WTC11 (cell line): ENCODE measurements around the gene PAF1. TPM values are rescaled to one million over a fixed set of nuclear protein-coding genes. Genes with fewer than 3 reads are reported as not detected.

Experiments
- ATAC-seq: fragments of 200-7000 bp; cut with Tn5 transposase; 2 replicates; pipeline ENCODE4 v1.10.0; 2021; ENCODE audit warnings: mild to moderate bottlenecking, moderate library complexity
- CTCF ChIA-PET: fragments of 300-600 bp; sonication (Branson Sonifier 250); formaldehyde crosslinking; loops from one replicate; lab custom pipeline; 2021; ENCODE audit warnings: antibody characterized with exemption; lab: Charles Lee
- POLR2A ChIA-PET: fragments of 350-600 bp; sonication (Branson Sonifier 250); formaldehyde crosslinking; loops from one replicate; lab custom pipeline; 2021; ENCODE audit warnings: antibody characterized with exemption; lab: Charles Lee
- DNase-seq: peaks from one replicate; pipeline ENCODE4 v3.0.0; 2021; ENCODE audit warnings: low spot score
- H3K27ac Mint-ChIP-seq: 2 replicates; pipeline ENCODE4 v1.8.0; 2021; ENCODE audit warnings: mixed read lengths
- H3K27me3 Mint-ChIP-seq: 2 replicates; pipeline ENCODE4 v1.8.0; 2021; ENCODE audit warnings: low read depth, mild to moderate bottlenecking, moderate library complexity, mixed read lengths
- H3K36me3 Mint-ChIP-seq: 2 replicates; pipeline ENCODE4 v1.8.0; 2021; ENCODE audit warnings: mixed read lengths
- H3K4me1 Mint-ChIP-seq: 2 replicates; pipeline ENCODE4 v1.8.0; 2022; ENCODE audit warnings: mixed read lengths
- H3K4me3 Mint-ChIP-seq: 2 replicates; pipeline ENCODE4 v1.8.0; 2021; ENCODE audit warnings: mild to moderate bottlenecking, moderate library complexity, mixed read lengths
- H3K9me3 Mint-ChIP-seq: 2 replicates; pipeline ENCODE4 v1.8.0; 2021; ENCODE audit warnings: mixed read lengths
- ATF2 ChIP-seq: sonication (generic); formaldehyde crosslinking; IDR thresholded peaks from 2 replicates; pipeline ENCODE4 v1.8.1; 2022; ENCODE audit warnings: low read depth, missing genetic modification reagents, borderline replicate concordance
- CREM ChIP-seq: sonication (generic); formaldehyde crosslinking; IDR thresholded peaks from 2 replicates; pipeline ENCODE4 v1.8.1; 2022; ENCODE audit warnings: mild to moderate bottlenecking, missing genetic modification reagents, moderate library complexity
- E2F4 ChIP-seq: sonication (generic); formaldehyde crosslinking; IDR thresholded peaks from 2 replicates; pipeline ENCODE4 v1.8.1; 2022; ENCODE audit warnings: low read depth, mild to moderate bottlenecking, moderate library complexity, missing genetic modification reagents, borderline replicate concordance
- ELF4 ChIP-seq: sonication (generic); formaldehyde crosslinking; IDR thresholded peaks from 2 replicates; pipeline ENCODE4 v1.8.1; 2022; ENCODE audit warnings: low read depth, mild to moderate bottlenecking, moderate library complexity, missing genetic modification reagents
- EMX1 ChIP-seq: fragments of 250-450 bp; sonication (Bioruptor Pico); IDR thresholded peaks from 2 replicates; pipeline ENCODE4 v1.8.0; 2021; ENCODE audit warnings: mild to moderate bottlenecking
- FOXJ3 ChIP-seq: sonication (generic); formaldehyde crosslinking; IDR thresholded peaks from 2 replicates; pipeline ENCODE4 v1.9.0; 2021; ENCODE audit warnings: missing genetic modification reagents, mild to moderate bottlenecking, borderline replicate concordance
- IRF1 ChIP-seq: sonication (generic); formaldehyde crosslinking; IDR thresholded peaks from 2 replicates; pipeline ENCODE4 v1.8.0; 2023; ENCODE audit warnings: missing genetic modification reagents
- IRF2 ChIP-seq: sonication (generic); formaldehyde crosslinking; IDR thresholded peaks from 2 replicates; pipeline ENCODE4 v1.8.0; 2022; ENCODE audit warnings: low read depth, missing genetic modification reagents, borderline replicate concordance
- KAT7 ChIP-seq: sonication (generic); formaldehyde crosslinking; IDR thresholded peaks from 2 replicates; pipeline ENCODE4 v1.8.1; 2023; ENCODE audit warnings: missing genetic modification reagents, mild to moderate bottlenecking, borderline replicate concordance
- NFE2L1 ChIP-seq: sonication (generic); formaldehyde crosslinking; IDR thresholded peaks from 2 replicates; pipeline ENCODE4 v1.8.1; 2023; ENCODE audit warnings: missing genetic modification reagents
- NFYB ChIP-seq: sonication (generic); formaldehyde crosslinking; conservative IDR thresholded peaks from 2 replicates; pipeline ENCODE4 v1.8.0; 2022; ENCODE audit warnings: low read depth, missing genetic modification reagents
- RORB ChIP-seq: fragments of 250-450 bp; sonication (Bioruptor Pico); IDR thresholded peaks from 2 replicates; pipeline ENCODE4 v1.9.0; 2021; ENCODE audit warnings: mild to moderate bottlenecking
- SP1 ChIP-seq: sonication (generic); formaldehyde crosslinking; conservative IDR thresholded peaks from 2 replicates; pipeline ENCODE4 v1.8.1; 2022; ENCODE audit warnings: missing genetic modification reagents
- TCF7 ChIP-seq: sonication (generic); formaldehyde crosslinking; IDR thresholded peaks from 2 replicates; pipeline ENCODE4 v1.8.0; 2022; ENCODE audit warnings: mild to moderate bottlenecking, low read depth, missing genetic modification reagents, moderate library complexity
- ZNF671 ChIP-seq: fragments of 250-450 bp; sonication (Bioruptor Pico); IDR thresholded peaks from 2 replicates; pipeline ENCODE4 v1.8.0; 2021; ENCODE audit warnings: mild to moderate bottlenecking
- total RNA-seq: library from RNA; stranded (reverse); gene quantifications from 3 replicates; pipeline ENCODE4 v1.2.3, GENCODE V29; 2021
- TF ChIP-seq, protein P1 (sequence below): sonication (generic); formaldehyde crosslinking; IDR thresholded peaks from 2 replicates; pipeline ENCODE4 v1.8.0; 2022; ENCODE audit warnings: mild to moderate bottlenecking, missing genetic modification reagents
- TF ChIP-seq, protein P2 (sequence below): fragments of 250-450 bp; sonication (Bioruptor Pico); conservative IDR thresholded peaks from 2 replicates; pipeline ENCODE4 v1.9.0; 2021; ENCODE audit warnings: mild to moderate bottlenecking
- TF ChIP-seq, protein P3 (sequence below): fragments of 250-450 bp; sonication (Bioruptor Pico); IDR thresholded peaks from 2 replicates; pipeline ENCODE4 v2.1.2; 2022; ENCODE audit warnings: mild to moderate bottlenecking, moderate library complexity
- TF ChIP-seq, protein P4 (sequence below): fragments of 250-450 bp; sonication (Bioruptor Pico); IDR thresholded peaks from 2 replicates; pipeline ENCODE4 v1.9.0; 2021; ENCODE audit warnings: mild to moderate bottlenecking, borderline replicate concordance

PAF1 gene
- total RNA-seq, 1 experiment from 2014 or later: 27.8 TPM

DNA sequence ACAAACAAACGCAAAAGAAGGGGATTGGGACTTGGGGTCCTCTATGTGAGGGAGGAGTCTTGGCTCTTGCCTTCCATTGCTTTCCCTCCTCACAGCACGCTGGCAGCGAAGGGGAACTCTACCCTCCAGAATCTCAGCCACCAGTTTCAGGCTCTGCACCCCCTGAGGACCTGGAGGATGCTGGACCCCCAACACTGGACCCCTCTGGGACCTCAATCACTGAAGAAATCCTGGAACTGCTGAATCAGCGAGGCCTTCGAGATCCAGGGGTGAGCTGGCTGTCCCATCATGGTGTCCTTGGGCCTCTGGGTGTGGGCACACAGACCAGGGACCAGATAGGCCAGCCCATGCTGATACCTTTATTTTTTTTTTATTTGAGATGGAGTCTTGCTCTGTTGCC lies 31.1 kb upstream of the PAF1 start:
- ChIA-PET POLR2A (interaction anchor here (1.7 kb wide), 1 partner anchor 14 kb away, joined by 8 read pairs; the partner anchor contains the start of gene RPS16), CTCF (interaction anchor here (1.3 kb wide), 1 partner anchor 52 kb away, joined by 7 read pairs; no protein-coding TSS in a partner anchor)
- Mint-ChIP-seq H3K27me3 (no peaks in the 10 kb centered on the region), H3K4me1 (0 out of 2 replicates have a peak, but pooled peaks cover 4% of the 10 kb centered on the region), H3K9me3 (no peaks in the 10 kb centered on the region), H3K4me3 (no peak overlapping the region), H3K27ac (no peak overlapping the region), H3K36me3 (peaks cover 40% of the 10 kb centered on the region)
- ATAC-seq (no peak), DNase-seq (no peak)
- TF ChIP-seq ZNF671 (CRISPR knock-in tag): no peak
- TF ChIP-seq TCF7 (CRISPR knock-in tag): no peak
- TF ChIP-seq E2F4 (CRISPR knock-in tag): no peak
- TF ChIP-seq, protein P1, sequence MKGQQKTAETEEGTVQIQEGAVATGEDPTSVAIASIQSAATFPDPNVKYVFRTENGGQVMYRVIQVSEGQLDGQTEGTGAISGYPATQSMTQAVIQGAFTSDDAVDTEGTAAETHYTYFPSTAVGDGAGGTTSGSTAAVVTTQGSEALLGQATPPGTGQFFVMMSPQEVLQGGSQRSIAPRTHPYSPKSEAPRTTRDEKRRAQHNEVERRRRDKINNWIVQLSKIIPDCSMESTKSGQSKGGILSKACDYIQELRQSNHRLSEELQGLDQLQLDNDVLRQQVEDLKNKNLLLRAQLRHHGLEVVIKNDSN (CRISPR knock-in tag): no peak
- TF ChIP-seq, protein P2, sequence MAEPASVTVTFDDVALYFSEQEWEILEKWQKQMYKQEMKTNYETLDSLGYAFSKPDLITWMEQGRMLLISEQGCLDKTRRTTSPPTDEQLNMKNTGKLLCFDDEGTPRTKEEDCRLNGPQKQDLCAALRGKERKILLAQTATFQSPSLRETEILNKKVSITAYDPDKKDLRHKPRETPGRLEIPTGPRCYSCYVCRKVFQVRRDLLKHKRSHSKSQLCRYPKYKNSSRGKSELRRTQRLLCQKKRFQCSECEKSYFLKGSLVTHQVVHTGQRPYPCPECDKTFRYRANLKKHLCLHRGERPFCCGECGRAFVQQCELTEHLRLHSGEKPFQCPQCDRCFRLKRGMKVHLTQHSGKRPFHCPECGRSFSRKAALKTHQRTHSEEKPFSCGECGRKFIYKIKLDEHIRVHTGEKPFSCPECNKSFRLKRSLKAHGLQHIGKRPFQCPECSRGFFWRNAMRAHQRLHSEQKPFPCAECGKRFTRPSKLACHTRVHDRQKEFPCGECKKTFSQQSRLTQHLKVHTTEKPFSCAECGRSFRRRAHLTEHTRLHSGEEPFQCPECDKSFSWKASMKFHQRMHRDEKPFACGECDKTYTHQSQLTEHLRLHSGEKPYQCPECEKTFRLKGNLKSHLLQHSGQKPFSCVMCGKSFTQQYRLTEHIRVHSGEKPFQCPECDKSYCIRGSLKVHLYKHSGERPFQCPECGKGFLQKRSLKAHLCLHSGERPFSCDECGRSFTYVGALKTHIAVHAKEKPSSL (CRISPR knock-in tag): no peak
- TF ChIP-seq IRF1: no peak
- TF ChIP-seq SP1: no peak
- no peak for TF ChIP-seq RORB (CRISPR knock-in tag)
- TF ChIP-seq, protein P3, sequence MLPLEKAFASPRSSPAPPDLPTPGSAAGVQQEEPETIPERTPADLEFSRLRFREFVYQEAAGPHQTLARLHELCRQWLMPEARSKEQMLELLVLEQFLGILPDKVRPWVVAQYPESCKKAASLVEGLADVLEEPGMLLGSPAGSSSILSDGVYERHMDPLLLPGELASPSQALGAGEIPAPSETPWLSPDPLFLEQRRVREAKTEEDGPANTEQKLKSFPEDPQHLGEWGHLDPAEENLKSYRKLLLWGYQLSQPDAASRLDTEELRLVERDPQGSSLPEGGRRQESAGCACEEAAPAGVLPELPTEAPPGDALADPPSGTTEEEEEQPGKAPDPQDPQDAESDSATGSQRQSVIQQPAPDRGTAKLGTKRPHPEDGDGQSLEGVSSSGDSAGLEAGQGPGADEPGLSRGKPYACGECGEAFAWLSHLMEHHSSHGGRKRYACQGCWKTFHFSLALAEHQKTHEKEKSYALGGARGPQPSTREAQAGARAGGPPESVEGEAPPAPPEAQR (CRISPR knock-in tag): no peak
- TF ChIP-seq NFYB (CRISPR knock-in tag): no peak
- no peak for TF ChIP-seq NFE2L1
- TF ChIP-seq ATF2 (CRISPR knock-in tag): no peak
- TF ChIP-seq EMX1: no peak

- no peaks in the 10 kb centered on the region for H3K27me3 Mint-ChIP-seq
- ATAC-seq (no peak), DNase-seq (no peak)
- ChIA-PET POLR2A (interaction anchor here (1.7 to 2.1 kb wide), 2 partner anchors 15 to 20 kb away, joined by 4 to 8 read pairs; partner anchors contain the start of gene RPS16), CTCF (interaction anchor here (1.3 to 2.1 kb wide), 2 partner anchors 23 to 53 kb away, joined by 5 to 7 read pairs; no protein-coding TSS in a partner anchor)
- H3K4me3 Mint-ChIP-seq: no peak overlapping the region
- no peaks in the 10 kb centered on the region for H3K9me3 Mint-ChIP-seq
- peaks cover 40% of the 10 kb centered on the region for H3K36me3 Mint-ChIP-seq
- H3K4me1 Mint-ChIP-seq: no peaks in the 10 kb centered on the region; the same call in 1 of the 2 replicates
- H3K27ac Mint-ChIP-seq: no peak overlapping the region
- TF ChIP-seq KAT7 (no peak), FOXJ3 (CRISPR knock-in tag) (no peak), ELF4 (CRISPR knock-in tag) (no peak), E2F4 (CRISPR knock-in tag) (no peak), ATF2 (CRISPR knock-in tag) (no peak), IRF2 (no peak), CREM (CRISPR knock-in tag) (no peak)
- TF ChIP-seq, protein P4, sequence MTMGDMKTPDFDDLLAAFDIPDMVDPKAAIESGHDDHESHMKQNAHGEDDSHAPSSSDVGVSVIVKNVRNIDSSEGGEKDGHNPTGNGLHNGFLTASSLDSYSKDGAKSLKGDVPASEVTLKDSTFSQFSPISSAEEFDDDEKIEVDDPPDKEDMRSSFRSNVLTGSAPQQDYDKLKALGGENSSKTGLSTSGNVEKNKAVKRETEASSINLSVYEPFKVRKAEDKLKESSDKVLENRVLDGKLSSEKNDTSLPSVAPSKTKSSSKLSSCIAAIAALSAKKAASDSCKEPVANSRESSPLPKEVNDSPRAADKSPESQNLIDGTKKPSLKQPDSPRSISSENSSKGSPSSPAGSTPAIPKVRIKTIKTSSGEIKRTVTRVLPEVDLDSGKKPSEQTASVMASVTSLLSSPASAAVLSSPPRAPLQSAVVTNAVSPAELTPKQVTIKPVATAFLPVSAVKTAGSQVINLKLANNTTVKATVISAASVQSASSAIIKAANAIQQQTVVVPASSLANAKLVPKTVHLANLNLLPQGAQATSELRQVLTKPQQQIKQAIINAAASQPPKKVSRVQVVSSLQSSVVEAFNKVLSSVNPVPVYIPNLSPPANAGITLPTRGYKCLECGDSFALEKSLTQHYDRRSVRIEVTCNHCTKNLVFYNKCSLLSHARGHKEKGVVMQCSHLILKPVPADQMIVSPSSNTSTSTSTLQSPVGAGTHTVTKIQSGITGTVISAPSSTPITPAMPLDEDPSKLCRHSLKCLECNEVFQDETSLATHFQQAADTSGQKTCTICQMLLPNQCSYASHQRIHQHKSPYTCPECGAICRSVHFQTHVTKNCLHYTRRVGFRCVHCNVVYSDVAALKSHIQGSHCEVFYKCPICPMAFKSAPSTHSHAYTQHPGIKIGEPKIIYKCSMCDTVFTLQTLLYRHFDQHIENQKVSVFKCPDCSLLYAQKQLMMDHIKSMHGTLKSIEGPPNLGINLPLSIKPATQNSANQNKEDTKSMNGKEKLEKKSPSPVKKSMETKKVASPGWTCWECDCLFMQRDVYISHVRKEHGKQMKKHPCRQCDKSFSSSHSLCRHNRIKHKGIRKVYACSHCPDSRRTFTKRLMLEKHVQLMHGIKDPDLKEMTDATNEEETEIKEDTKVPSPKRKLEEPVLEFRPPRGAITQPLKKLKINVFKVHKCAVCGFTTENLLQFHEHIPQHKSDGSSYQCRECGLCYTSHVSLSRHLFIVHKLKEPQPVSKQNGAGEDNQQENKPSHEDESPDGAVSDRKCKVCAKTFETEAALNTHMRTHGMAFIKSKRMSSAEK (CRISPR knock-in tag): no peak
Observed at GRCh38 chr19:39420769-39421168, 29.9 kb upstream of the PAF1 start.
